GM12878 (cell line): Measurements from ENCODE around the gene C15orf39.

ENCODE experiments used
- CBX3 ChIP-seq: fragments of 200-600 bp; sonication (generic); IDR thresholded peaks from 2 replicates; pipeline ENCODE4 v1.6.1; 2016; ENCODE audit warnings: low read depth, borderline replicate concordance
- CEBPB ChIP-seq, 2 experiments: fragments of 150-350 bp in 1 of 2; IDR thresholded peaks; 2 replicates each; pipeline ENCODE4 v1.6.1; 2012 to 2014; ENCODE audit warnings: low read depth in 2 of 2, low read length in 2 of 2, borderline replicate concordance in 1 of 2, inconsistent platforms in 1 of 2
- EP300 ChIP-seq, 2 experiments: fragments of 150-350 bp in 1 of 2; IDR thresholded peaks; 2 replicates each; pipeline ENCODE4 v1.6.1; 2011 to 2012; ENCODE audit warnings: low read depth in 2 of 2, low read length in 2 of 2, borderline replicate concordance in 1 of 2, improper control_type of control experiment in 1 of 2, inconsistent platforms in 1 of 2; ENCODE audit not compliant: control insufficient read depth in 1 of 2
- EZH2 ChIP-seq: IDR thresholded peaks from 2 replicates; pipeline ENCODE4 v1.6.1; 2012; ENCODE audit warnings: low read depth, mild to moderate bottlenecking, control low read depth, inconsistent platforms, low read length, borderline replicate concordance; ENCODE audit not compliant: control insufficient read depth
- JUND ChIP-seq: IDR thresholded peaks from 2 replicates; pipeline ENCODE4 v1.6.1; 2012; ENCODE audit warnings: low read depth, mild to moderate bottlenecking, low read length, improper control_type of control experiment, moderate library complexity
- POLR2AphosphoS5 ChIP-seq: IDR thresholded peaks from 2 replicates; pipeline ENCODE4 v1.6.1; 2011; ENCODE audit warnings: mild to moderate bottlenecking, low read length, inconsistent platforms
- SMC3 ChIP-seq: IDR thresholded peaks from 2 replicates; pipeline ENCODE4 v1.6.1; 2011; ENCODE audit warnings: low read length, improper control_type of control experiment, borderline replicate concordance
- ZZZ3 ChIP-seq: IDR thresholded peaks from 2 replicates; pipeline ENCODE4 v1.6.1; 2011; ENCODE audit warnings: low read depth; ENCODE audit not compliant: control insufficient read depth, insufficient read length
- TF ChIP-seq, protein P1 (sequence below), 3 experiments: IDR thresholded peaks in 2 of 3; conservative IDR thresholded peaks in 1 of 3; 2 replicates each; pipeline ENCODE4 v1.5.1; 2011; ENCODE audit warnings: low read depth in 3 of 3, low read length in 3 of 3, mild to moderate bottlenecking in 3 of 3, control low read depth in 2 of 3, moderate library complexity in 2 of 3, inconsistent platforms in 1 of 3, mixed read lengths in 1 of 3; ENCODE audit not compliant: control insufficient read depth in 2 of 3, insufficient read depth in 1 of 3; ENCODE audit errors: extremely low read depth in 1 of 3
- TF ChIP-seq, protein P2 (sequence below): IDR thresholded peaks from 2 replicates; pipeline ENCODE4 v1.6.1; 2012; ENCODE audit warnings: mild to moderate bottlenecking, low read depth, low read length

DNA sequence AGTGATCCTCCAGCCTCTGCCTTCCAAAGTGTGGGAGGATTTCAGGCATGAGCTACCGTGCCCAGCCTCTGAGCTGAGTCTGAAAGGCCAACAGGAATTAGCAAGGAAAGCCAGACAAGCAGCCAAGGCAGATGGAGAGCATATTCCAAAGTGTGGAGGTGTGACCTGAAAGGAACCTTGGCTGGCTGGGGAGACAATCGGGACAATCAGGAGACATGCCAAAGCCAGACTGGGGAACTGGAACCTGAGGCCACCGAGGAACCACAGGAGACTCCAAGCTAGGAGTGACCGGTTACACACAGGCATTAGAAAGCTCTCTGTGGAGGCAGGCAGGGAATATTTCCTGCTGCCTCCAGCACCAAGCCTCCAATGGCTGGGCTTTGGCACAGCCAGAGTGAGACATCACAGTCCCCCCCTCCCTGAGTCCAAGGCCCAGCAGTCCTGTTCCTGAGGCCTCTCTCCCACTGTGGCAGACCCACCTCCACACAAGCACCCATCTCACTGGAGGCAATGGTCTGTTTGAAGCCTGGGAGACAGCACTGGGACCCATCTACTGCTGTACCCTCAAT is 4.5 kb upstream of the C15orf39 start:
- TF ChIP-seq POLR2AphosphoS5 (no peak), EP300 (IDR thresholded peaks at IDR 0.05; ENCODE audit: borderline replicate concordance in 1 of 2, control insufficient read depth in 1 of 2, low read depth in 2 of 2, low read length in 2 of 2) (no peak), JUND (no peak), EZH2 (no peak), CBX3 (no peak), ZZZ3 (no peak), CEBPB (IDR thresholded peaks at IDR 0.05; ENCODE audit: borderline replicate concordance in 1 of 2, low read depth in 2 of 2, low read length in 2 of 2) (no peak), SMC3 (no peak)
- TF ChIP-seq, protein P1, sequence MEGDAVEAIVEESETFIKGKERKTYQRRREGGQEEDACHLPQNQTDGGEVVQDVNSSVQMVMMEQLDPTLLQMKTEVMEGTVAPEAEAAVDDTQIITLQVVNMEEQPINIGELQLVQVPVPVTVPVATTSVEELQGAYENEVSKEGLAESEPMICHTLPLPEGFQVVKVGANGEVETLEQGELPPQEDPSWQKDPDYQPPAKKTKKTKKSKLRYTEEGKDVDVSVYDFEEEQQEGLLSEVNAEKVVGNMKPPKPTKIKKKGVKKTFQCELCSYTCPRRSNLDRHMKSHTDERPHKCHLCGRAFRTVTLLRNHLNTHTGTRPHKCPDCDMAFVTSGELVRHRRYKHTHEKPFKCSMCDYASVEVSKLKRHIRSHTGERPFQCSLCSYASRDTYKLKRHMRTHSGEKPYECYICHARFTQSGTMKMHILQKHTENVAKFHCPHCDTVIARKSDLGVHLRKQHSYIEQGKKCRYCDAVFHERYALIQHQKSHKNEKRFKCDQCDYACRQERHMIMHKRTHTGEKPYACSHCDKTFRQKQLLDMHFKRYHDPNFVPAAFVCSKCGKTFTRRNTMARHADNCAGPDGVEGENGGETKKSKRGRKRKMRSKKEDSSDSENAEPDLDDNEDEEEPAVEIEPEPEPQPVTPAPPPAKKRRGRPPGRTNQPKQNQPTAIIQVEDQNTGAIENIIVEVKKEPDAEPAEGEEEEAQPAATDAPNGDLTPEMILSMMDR (IDR thresholded peaks at IDR 0.05 in 2 of 3, conservative IDR thresholded peaks at IDR 0.05 in 1 of 3; ENCODE audit: control insufficient read depth in 2 of 3, extremely low read depth in 1 of 3, insufficient read depth in 1 of 3, low read depth in 3 of 3, low read length in 3 of 3), result no peak
- TF ChIP-seq, protein P2, sequence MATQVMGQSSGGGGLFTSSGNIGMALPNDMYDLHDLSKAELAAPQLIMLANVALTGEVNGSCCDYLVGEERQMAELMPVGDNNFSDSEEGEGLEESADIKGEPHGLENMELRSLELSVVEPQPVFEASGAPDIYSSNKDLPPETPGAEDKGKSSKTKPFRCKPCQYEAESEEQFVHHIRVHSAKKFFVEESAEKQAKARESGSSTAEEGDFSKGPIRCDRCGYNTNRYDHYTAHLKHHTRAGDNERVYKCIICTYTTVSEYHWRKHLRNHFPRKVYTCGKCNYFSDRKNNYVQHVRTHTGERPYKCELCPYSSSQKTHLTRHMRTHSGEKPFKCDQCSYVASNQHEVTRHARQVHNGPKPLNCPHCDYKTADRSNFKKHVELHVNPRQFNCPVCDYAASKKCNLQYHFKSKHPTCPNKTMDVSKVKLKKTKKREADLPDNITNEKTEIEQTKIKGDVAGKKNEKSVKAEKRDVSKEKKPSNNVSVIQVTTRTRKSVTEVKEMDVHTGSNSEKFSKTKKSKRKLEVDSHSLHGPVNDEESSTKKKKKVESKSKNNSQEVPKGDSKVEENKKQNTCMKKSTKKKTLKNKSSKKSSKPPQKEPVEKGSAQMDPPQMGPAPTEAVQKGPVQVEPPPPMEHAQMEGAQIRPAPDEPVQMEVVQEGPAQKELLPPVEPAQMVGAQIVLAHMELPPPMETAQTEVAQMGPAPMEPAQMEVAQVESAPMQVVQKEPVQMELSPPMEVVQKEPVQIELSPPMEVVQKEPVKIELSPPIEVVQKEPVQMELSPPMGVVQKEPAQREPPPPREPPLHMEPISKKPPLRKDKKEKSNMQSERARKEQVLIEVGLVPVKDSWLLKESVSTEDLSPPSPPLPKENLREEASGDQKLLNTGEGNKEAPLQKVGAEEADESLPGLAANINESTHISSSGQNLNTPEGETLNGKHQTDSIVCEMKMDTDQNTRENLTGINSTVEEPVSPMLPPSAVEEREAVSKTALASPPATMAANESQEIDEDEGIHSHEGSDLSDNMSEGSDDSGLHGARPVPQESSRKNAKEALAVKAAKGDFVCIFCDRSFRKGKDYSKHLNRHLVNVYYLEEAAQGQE, result no peak
